Mucosa of rectum (tissue), 2 donors: Measurements from ENCODE around the gene COL4A2.

ENCODE experiments used
- H3K27ac ChIP-seq, 2 donors: one replicate each; pipeline ENCODE4 v1.7.0; 2013; ENCODE audit warnings: inconsistent platforms in 2 of 2, low read depth in 2 of 2, low read length in 2 of 2
- H3K27me3 ChIP-seq, 2 donors: one replicate each; pipeline ENCODE4 v1.7.0; 2013; ENCODE audit warnings: low read length in 2 of 2; ENCODE audit not compliant: control insufficient read depth in 2 of 2, insufficient read depth in 2 of 2
- H3K36me3 ChIP-seq, 2 donors: one replicate each; pipeline ENCODE4 v1.7.0; 2013; ENCODE audit warnings: low read length in 2 of 2; ENCODE audit not compliant: control insufficient read depth in 2 of 2, insufficient read depth in 2 of 2
- H3K4me1 ChIP-seq, 2 donors: one replicate each; pipeline ENCODE4 v1.7.0; 2013; ENCODE audit warnings: low read length in 2 of 2, mild to moderate bottlenecking in 1 of 2; ENCODE audit not compliant: control insufficient read depth in 2 of 2, insufficient read depth in 2 of 2
- H3K4me3 ChIP-seq, 2 donors: one replicate each; pipeline ENCODE4 v1.7.0; 2013; ENCODE audit warnings: low read length in 2 of 2
- H3K9ac ChIP-seq, 2 donors: one replicate each; pipeline ENCODE4 v1.7.0; 2013; ENCODE audit warnings: low read length in 2 of 2, low read depth in 1 of 2, mild to moderate bottlenecking in 1 of 2
- H3K9me3 ChIP-seq, 2 donors: one replicate each; pipeline ENCODE4 v1.7.0; 2013; ENCODE audit warnings: low read length in 2 of 2; ENCODE audit not compliant: control insufficient read depth in 2 of 2
- donor health status: healthy.
- donor health status: Normal muscosa, but diverticular disease.

Gene COL4A2

GRCh38 chr13:110422913-110423688 is 116.0 kb downstream of the COL4A2 start:
- Histone ChIP-seq H3K9me3 (no peaks in the 10 kb centered on the region), H3K27ac (no peak overlapping the region), H3K4me3 (no peak overlapping the region), H3K27me3 (no peaks in the 10 kb centered on the region), H3K9ac (no peak overlapping the region), H3K4me1 (peaks cover 3 to 5% of the 10 kb centered on the region in 2 donors), H3K36me3 (no peaks in the 10 kb centered on the region)

- Histone ChIP-seq H3K27ac (no peak overlapping the region), H3K36me3 (no peaks in the 10 kb centered on the region), H3K4me3 (no peak overlapping the region), H3K9me3 (no peaks in the 10 kb centered on the region), H3K4me1 (peaks cover 3 to 5% of the 10 kb centered on the region in 2 donors), H3K9ac (no peak overlapping the region), H3K27me3 (no peaks in the 10 kb centered on the region)
These were observed 116.7 kb downstream of the COL4A2 start for GRCh38 chr13:110423689-110424302.

- Histone ChIP-seq H3K4me1 (peaks cover 3 to 5% of the 10 kb centered on the region in 2 donors), H3K9ac (no peak overlapping the region), H3K27ac (no peak overlapping the region), H3K9me3 (no peaks in the 10 kb centered on the region), H3K36me3 (no peaks in the 10 kb centered on the region), H3K4me3 (no peak overlapping the region), H3K27me3 (no peaks in the 10 kb centered on the region)
These were observed 117.7 kb downstream of the COL4A2 start for GRCh38 chr13:110424569-110425443.

GRCh38 chr13:110425444-110425780 is 118.3 kb downstream of the COL4A2 start:
- Histone ChIP-seq H3K27me3 (no peaks in the 10 kb centered on the region), H3K36me3 (no peaks in the 10 kb centered on the region), H3K4me1 (peaks cover 3 to 5% of the 10 kb centered on the region in 2 donors), H3K9ac (no peak overlapping the region), H3K9me3 (no peaks in the 10 kb centered on the region), H3K4me3 (no peak overlapping the region), H3K27ac (no peak overlapping the region)

DNA sequence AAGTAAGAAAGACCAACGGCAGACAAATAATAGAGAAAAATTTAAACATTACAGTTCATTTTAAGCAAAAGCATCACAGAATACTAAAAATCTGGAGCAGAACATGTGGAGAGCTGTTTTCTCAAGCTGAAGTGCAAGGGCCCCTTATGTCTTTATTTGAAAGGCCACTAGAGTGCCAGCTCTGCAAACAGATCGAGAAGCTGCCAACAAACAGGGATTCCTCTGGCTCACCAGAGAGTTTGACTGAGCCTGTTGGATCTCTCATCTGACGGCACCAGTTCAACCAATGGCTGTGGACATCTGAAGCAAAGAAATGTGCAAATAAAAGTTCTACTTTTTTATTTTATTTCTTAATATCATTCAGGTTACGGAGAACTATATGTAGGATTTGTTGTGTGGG is 119.7 kb downstream of the COL4A2 start:
- Histone ChIP-seq H3K36me3 (no peaks in the 10 kb centered on the region), H3K9me3 (no peaks in the 10 kb centered on the region), H3K9ac (no peak overlapping the region), H3K4me3 (no peak overlapping the region), H3K27me3 (no peaks in the 10 kb centered on the region), H3K4me1 (peaks cover 3 to 5% of the 10 kb centered on the region in 2 donors), H3K27ac (no peak overlapping the region)

DNA sequence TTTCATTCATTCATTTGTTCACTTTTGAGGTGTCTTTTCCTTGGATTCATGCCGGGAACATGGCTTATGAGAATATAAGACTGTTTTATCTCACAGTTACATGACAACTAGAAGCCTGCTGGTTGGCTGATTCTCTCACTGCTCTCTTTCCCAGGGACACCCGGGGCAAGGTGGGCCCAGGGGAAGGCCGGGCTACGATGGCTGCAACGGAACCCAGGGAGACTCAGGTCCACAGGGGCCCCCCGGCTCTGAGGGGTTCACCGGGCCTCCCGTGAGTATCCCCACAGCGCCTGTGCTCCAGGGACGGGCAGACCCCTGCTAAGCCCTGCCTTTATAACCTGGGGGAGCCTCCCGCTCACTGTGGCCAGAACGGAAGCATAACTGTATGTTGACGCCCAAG is 121.2 kb downstream of the COL4A2 start:
- H3K36me3 ChIP-seq = no peaks in the 10 kb centered on the region
- H3K4me3 ChIP-seq = no peak overlapping the region
- no peak overlapping the region for H3K27ac ChIP-seq
- H3K4me1 ChIP-seq = peaks cover 3 to 5% of the 10 kb centered on the region in 2 donors
- H3K27me3 ChIP-seq = no peaks in the 10 kb centered on the region
- H3K9me3 ChIP-seq = no peaks in the 10 kb centered on the region
- H3K9ac ChIP-seq = no peak overlapping the region

DNA sequence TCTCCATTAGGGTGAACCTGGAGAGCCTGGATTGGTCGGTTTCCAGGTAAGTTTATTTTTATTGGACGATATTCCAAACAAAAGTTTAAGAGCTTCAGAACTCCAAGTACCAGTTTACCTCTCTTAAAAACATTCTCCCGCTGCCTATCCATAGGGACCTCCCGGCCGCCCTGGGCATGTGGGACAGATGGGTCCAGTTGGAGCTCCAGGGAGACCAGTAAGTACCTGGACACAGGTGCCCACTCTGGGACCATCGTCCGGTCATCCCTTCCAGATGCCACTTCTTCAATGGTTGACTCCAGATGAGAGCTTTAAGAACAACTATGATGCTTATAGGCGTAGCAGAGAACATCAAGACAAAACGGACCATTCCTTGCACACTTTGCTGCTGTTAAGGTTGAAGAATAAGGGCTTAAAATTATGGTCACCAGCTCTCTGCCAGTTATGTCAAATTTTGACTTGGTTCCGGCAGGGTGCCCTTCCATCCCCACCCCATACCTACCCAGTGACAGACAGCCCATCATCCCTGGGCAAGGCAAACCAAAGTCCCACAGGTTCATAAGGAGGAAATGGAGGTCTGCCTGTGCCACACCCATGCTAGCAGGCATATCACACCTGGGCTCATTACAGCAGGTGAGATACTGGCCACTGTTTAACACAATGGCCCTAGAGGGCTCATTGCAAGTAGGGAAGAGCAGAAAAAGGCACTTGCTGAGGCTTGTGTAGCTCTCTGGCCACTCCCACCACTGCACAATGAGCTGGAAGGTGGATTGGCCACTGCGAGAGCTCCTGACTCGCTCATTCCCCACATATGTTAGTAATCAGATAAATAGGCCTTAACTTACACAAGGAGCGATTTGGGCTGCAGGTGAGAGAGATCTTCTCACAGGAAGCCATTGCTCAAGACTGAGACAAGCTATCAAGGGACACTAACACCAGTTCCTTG is 123.6 kb downstream of the COL4A2 start:
- Histone ChIP-seq H3K4me3 (no peak overlapping the region), H3K9ac (no peak overlapping the region), H3K4me1 (peaks cover 0 to 2% of the 10 kb centered on the region in 2 donors), H3K9me3 (no peaks in the 10 kb centered on the region), H3K36me3 (peaks cover 0 to 3% of the 10 kb centered on the region in 2 donors), H3K27ac (no peak overlapping the region), H3K27me3 (no peaks in the 10 kb centered on the region)

DNA sequence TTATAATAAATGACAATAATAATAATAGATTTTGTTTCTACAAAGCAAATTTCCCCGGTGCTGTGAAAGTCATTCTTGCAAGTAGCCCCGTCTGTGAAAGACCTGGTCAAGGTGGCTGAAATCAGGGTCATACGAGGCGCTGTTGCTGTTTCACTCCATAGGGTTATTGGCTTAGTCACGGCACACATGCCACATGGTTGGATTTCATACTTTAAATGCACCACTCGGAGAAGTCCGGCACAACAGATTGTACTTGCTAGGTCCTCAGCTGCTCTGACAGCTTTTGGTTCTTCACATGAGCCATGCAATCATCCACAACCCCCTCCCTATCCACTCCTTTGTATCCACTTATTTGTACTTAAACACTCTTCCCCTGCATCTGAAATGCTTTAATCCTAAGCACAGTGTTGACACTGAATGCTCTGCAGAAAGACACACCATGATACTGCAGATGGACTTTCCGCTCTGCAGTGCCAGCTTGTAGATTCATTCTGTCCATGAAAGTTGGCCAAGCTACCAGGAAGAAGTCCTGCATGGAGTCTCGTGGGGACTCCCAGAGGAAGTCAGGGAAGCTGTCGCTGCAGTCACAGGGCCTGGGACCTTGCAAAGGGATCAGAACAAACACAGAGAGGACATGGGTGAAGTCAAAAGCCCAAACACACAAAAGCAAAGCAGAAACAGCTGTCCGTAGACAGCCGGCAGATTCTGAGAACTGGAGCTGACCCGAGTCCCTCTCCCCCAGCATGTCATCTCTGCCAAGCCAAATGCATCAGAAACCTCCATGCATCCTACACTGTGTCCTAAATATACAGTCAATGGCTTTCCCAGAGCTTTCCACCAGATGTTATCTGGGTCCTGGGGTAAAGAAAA is 124.6 kb downstream of the COL4A2 start:
- Histone ChIP-seq H3K27ac (no peak overlapping the region), H3K9ac (no peak overlapping the region), H3K36me3 (peaks cover 0 to 3% of the 10 kb centered on the region in 2 donors), H3K4me3 (no peak overlapping the region), H3K4me1 (no peaks in the 10 kb centered on the region), H3K27me3 (no peaks in the 10 kb centered on the region), H3K9me3 (no peaks in the 10 kb centered on the region)

GRCh38 chr13:110432522-110432921 is 125.4 kb downstream of the COL4A2 start:
- Histone ChIP-seq H3K27me3 (no peaks in the 10 kb centered on the region), H3K27ac (no peak overlapping the region), H3K9ac (no peak overlapping the region), H3K36me3 (peaks cover 0 to 3% of the 10 kb centered on the region in 2 donors), H3K4me3 (no peak overlapping the region), H3K4me1 (no peaks in the 10 kb centered on the region), H3K9me3 (no peaks in the 10 kb centered on the region)
